ENCODE data around the gene EBF3. TPM values are rescaled to one million over a fixed set of nuclear protein-coding genes. Genes with fewer than 3 reads are reported as not detected.

Gene EBF3
- total RNA-seq, 8 experiments from 2014 or later: 0.10 to 112 (median 14.8) TPM

DNA sequence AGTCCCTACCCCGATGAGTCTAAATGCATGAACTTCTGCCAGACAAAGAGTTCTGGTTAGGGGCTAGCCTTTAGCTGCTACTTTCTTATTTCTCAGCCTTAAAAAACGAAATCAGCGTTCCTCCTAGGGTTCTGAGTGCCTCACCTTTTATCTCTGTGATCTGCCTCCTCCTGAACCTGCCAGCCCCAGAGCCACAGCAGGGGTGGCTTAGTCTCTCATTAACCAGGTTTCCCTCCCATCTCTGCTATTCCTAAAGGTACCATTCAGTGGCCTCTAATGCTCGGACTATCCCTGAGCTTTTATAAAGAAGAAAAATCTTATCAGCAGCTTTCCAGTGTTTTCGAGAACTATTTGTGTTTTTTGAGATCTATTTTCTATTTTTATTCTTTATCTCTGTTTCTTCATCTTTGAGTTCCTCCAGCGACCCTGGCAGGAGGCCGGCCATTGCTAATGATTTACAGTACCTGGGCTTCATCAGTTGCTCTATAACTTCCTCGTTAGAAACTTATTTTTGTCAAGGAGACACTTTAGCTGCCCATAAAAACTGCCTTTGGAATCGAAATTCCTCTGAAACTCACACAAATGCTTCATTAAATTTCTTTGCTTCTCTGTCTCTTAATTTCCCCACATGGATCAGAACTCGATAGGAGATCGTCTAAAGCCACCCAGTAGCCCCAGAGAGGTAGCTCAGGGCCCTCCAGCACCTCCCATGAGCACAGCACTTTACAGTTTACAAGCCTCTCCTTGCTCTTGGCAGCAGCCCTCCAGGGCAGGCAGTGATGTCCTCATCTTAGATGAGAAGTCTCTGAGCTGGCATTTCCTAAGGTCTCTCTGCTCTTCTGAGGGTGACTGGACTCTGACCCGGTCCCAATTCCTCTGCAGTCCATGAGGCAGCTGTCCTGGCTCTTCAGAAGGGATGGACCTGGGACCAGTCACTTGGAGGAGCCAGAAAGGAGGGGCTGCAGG is 149.1 kb downstream of the EBF3 start:
- in situ Hi-C loops (cut with MboI; ENCODE audit: low pct_unique_long_range_greater_than_20kb in 2 of 9, low sequenced_read_pairs in 9 of 9, unreplicated experiment in 9 of 9): no loop called here
- no peak overlapping the region for H3K4me3 ChIP-seq
- H3K27ac ChIP-seq: no peak overlapping the region
- peaks cover 20% of the 10 kb centered on the region in 2 donors for H3K4me1 ChIP-seq (replicated peaks in 1 of 2)
- 3 to 81% (median 71%) methylated on average over 4 to 11 of the region's 12 CpGs for WGBS, 10 experiments
- ATAC-seq (replicated peaks in 6 of 8): no peak

- H3K4me3 ChIP-seq: no peak overlapping the region
- H3K27ac ChIP-seq: no peak overlapping the region
- in situ Hi-C loops (cut with MboI; ENCODE audit: low pct_unique_long_range_greater_than_20kb in 2 of 9, low sequenced_read_pairs in 9 of 9, unreplicated experiment in 9 of 9): no loop called here
- ATAC-seq (replicated peaks in 6 of 8): peak in 2 of 8 experiments; percentile 24 to 47
- H3K4me1 ChIP-seq (replicated peaks in 1 of 2): peaks cover 29 to 32% of the 10 kb centered on the region in 2 donors
- 0 to 100% (median 60%) methylated on average over 1 to 6 of the region's 7 CpGs; no CpG with 5 or more reads in 2 of the 10 experiments for WGBS, 10 experiments
Observed at GRCh38 chr10:129812398-129812797, 151.7 kb downstream of the EBF3 start.

- Histone ChIP-seq H3K4me1 (replicated peaks in 1 of 2) (peaks cover 29 to 32% of the 10 kb centered on the region in 2 donors), H3K4me3 (no peak overlapping the region), H3K27ac (peak overlapping the region in 1 of 2 donors; percentile 50)
- WGBS, 10 experiments: 100% methylated on average over 1 of the region's 9 CpGs; no CpG with 5 or more reads in 9 of the 10 experiments
- no peak for ATAC-seq (replicated peaks in 6 of 8)
- in situ Hi-C loops (cut with MboI; ENCODE audit: low pct_unique_long_range_greater_than_20kb in 2 of 9, low sequenced_read_pairs in 9 of 9, unreplicated experiment in 9 of 9): no loop called here
Observed at GRCh38 chr10:129811208-129811607, 152.9 kb downstream of the EBF3 start.

GRCh38 chr10:129809841-129810240 is 154.2 kb downstream of the EBF3 start:
- WGBS, 10 experiments: 26 to 100% (median 55%) methylated on average over 1 to 11 of the region's 13 CpGs; no CpG with 5 or more reads in 3 of the 10 experiments
- in situ Hi-C loops (cut with MboI; ENCODE audit: low pct_unique_long_range_greater_than_20kb in 2 of 9, low sequenced_read_pairs in 9 of 9, unreplicated experiment in 9 of 9): no loop called here
- no peak overlapping the region for H3K27ac ChIP-seq
- peak in 2 of 8 experiments; percentile 14 to 31 for ATAC-seq (replicated peaks in 6 of 8)
- no peak overlapping the region for H3K4me3 ChIP-seq
- H3K4me1 ChIP-seq (replicated peaks in 1 of 2): peaks cover 29 to 32% of the 10 kb centered on the region in 2 donors

DNA sequence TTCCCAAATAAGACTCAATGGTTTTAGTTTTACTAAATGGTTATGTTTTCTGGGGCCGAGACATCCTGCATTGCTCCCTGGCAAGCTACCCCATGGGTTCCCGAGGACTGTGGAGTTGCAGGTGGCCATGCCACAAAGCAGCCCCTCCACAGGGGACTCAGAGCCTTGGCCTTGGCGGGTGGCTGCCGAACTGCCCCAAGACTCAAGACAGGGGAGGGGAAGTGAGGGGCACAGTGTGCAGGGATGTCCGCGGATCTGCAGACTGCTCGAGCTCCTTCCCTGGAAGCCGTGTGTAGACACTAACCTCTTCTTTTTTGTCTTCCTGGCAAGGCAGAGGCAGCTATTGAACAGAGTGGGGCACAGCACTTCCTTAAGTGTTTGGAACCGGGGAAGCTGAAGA is 154.6 kb downstream of the EBF3 start:
- peak in 4 of 8 experiments; percentile 14 to 26 (median 19) for ATAC-seq (replicated peaks in 6 of 8)
- in situ Hi-C loops (cut with MboI; ENCODE audit: low pct_unique_long_range_greater_than_20kb in 2 of 9, low sequenced_read_pairs in 9 of 9, unreplicated experiment in 9 of 9): no loop called here
- Histone ChIP-seq H3K4me1 (replicated peaks in 1 of 2) (peaks cover 29 to 32% of the 10 kb centered on the region in 2 donors), H3K27ac (no peak overlapping the region), H3K4me3 (no peak overlapping the region)
- 27 to 100% (median 81%) methylated on average over 1 to 6 of the region's 9 CpGs; no CpG with 5 or more reads in 1 of the 10 experiments for WGBS, 10 experiments

- ATAC-seq (replicated peaks in 6 of 8): peak in 1 of 8 experiments; percentile 9
- in situ Hi-C loops (cut with MboI; ENCODE audit: low pct_unique_long_range_greater_than_20kb in 2 of 9, low sequenced_read_pairs in 9 of 9, unreplicated experiment in 9 of 9): no loop called here
- no peak overlapping the region for H3K4me3 ChIP-seq
- 0 to 97% (median 79%) methylated on average over 1 to 10 of the region's 26 CpGs; no CpG with 5 or more reads in 2 of the 10 experiments for WGBS, 10 experiments
- H3K4me1 ChIP-seq (replicated peaks in 1 of 2): peaks cover 29 to 32% of the 10 kb centered on the region in 2 donors
- no peak overlapping the region for H3K27ac ChIP-seq
Observed at GRCh38 chr10:129808092-129808983, 155.7 kb downstream of the EBF3 start.

DNA sequence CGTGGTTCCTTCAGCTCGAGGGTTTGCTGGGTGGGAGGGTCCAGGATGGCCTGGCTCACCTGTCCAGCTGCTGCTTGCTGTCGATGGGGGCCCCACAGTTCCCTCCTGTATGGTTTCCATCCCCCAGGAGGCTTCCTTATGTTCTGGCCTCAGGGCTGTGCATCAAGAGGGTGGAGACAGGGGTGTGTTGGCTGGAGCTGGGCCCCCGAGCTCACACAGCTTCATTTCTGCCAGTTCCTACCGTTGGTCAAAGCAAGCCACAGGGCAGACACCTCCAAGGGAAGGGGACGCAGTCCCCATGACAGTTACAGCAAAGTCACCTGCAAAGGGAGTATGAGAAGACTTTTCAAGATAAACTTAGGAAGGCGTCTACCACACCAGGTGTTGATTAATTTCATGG is 156.9 kb downstream of the EBF3 start:
- no peak for ATAC-seq (replicated peaks in 6 of 8)
- in situ Hi-C loops (cut with MboI; ENCODE audit: low pct_unique_long_range_greater_than_20kb in 2 of 9, low sequenced_read_pairs in 9 of 9, unreplicated experiment in 9 of 9): no loop called here
- H3K27ac ChIP-seq: no peak overlapping the region
- H3K4me3 ChIP-seq: no peak overlapping the region
- 0 to 100% (median 38%) methylated on average over 1 to 5 of the region's 7 CpGs; no CpG with 5 or more reads in 4 of the 10 experiments for WGBS, 10 experiments
- peaks cover 24 to 28% of the 10 kb centered on the region in 2 donors for H3K4me1 ChIP-seq (replicated peaks in 1 of 2)

- H3K27ac ChIP-seq: no peak overlapping the region
- 0 to 94% (median 12%) methylated on average over 3 to 8 of the region's 14 CpGs; no CpG with 5 or more reads in 3 of the 10 experiments for WGBS, 10 experiments
- peak in 1 of 8 experiments; percentile 41 for ATAC-seq (replicated peaks in 6 of 8)
- in situ Hi-C loops (cut with MboI; ENCODE audit: low pct_unique_long_range_greater_than_20kb in 2 of 9, low sequenced_read_pairs in 9 of 9, unreplicated experiment in 9 of 9): no loop called here
- no peak overlapping the region for H3K4me3 ChIP-seq
- H3K4me1 ChIP-seq (replicated peaks in 1 of 2): peaks cover 6 to 7% of the 10 kb centered on the region in 2 donors
Observed at GRCh38 chr10:129800796-129801340, 163.2 kb downstream of the EBF3 start.

GRCh38 chr10:129799942-129800341 is 164.1 kb downstream of the EBF3 start:
- ATAC-seq (replicated peaks in 6 of 8): no peak
- peaks cover 6 to 7% of the 10 kb centered on the region in 2 donors for H3K4me1 ChIP-seq (replicated peaks in 1 of 2)
- no peak overlapping the region for H3K4me3 ChIP-seq
- 0 to 60% (median 37%) methylated on average over 1 to 3 of the region's 3 CpGs; no CpG with 5 or more reads in 4 of the 10 experiments for WGBS, 10 experiments
- in situ Hi-C loops (cut with MboI; ENCODE audit: low pct_unique_long_range_greater_than_20kb in 2 of 9, low sequenced_read_pairs in 9 of 9, unreplicated experiment in 9 of 9): no loop called here
- no peak overlapping the region for H3K27ac ChIP-seq

DNA sequence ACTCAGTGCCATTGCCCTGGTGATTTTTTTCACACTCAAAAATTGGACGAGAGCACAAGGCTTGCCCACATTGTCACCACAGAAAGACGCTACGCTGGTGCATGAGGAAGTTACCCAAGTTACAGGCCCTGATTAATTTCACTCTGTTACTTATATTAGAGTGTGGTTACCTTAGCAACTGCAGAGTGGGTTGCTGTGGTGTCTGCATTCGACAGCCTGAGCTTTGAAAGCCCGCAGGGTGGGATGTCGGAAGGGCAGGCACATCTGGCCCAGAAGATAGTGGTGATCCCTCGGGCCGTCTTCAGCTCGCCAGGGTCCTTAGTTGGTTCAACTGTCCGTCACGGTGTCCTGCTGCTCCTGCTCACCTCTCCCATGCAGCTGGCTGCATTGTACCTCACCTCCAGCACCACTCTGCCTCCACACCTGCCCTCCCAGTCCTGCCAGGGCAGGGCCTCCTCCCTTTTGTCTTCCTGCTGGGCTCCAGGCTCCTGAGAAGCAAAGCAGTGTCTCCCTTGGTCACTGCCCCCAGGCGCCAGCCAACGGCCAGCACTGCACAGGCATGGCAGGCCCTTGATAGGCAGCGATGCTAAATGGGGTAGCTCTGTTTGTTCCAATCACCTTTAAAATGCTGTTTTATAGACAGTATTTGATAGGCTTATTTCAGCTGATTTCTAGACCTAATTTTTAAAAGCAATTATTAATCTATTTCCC is 167.2 kb downstream of the EBF3 start:
- no peak overlapping the region for H3K4me3 ChIP-seq
- in situ Hi-C loops (cut with MboI; ENCODE audit: low pct_unique_long_range_greater_than_20kb in 2 of 9, low sequenced_read_pairs in 9 of 9, unreplicated experiment in 9 of 9): no loop called here
- WGBS, 10 experiments: 64 to 100% (median 73%) methylated on average over 1 to 5 of the region's 14 CpGs; no CpG with 5 or more reads in 4 of the 10 experiments
- ATAC-seq (replicated peaks in 6 of 8): peak in 5 of 8 experiments; percentile 48 to 86 (median 65)
- peaks cover 9 to 18% of the 10 kb centered on the region in 2 donors for H3K4me1 ChIP-seq (replicated peaks in 1 of 2)
- no peak overlapping the region for H3K27ac ChIP-seq

DNA sequence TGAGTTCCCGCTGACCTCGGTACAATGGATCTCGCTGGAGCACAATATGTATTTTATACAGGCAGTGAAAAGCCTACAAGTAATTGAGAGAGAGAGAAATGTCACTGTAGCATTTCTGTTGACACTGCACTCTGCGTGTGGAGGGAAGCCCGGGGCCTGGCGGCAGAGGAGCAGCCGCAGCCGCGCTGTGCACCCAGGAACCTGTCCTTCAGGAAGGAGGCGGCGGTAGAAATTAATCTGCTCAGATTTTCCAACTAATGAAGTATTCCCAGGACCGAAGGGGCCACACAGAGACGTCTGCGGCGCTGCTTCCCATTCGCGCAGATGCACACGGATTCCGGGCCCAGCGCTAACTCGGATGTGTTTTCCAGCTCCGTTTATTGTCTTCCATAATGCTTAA is 170.1 kb downstream of the EBF3 start:
- in situ Hi-C loops (cut with MboI; ENCODE audit: low pct_unique_long_range_greater_than_20kb in 2 of 9, low sequenced_read_pairs in 9 of 9, unreplicated experiment in 9 of 9): no loop called here
- H3K4me3 ChIP-seq: no peak overlapping the region
- no peak overlapping the region for H3K27ac ChIP-seq
- no peak for ATAC-seq (replicated peaks in 6 of 8)
- peaks cover 15 to 28% of the 10 kb centered on the region in 2 donors for H3K4me1 ChIP-seq (replicated peaks in 1 of 2)
- WGBS, 10 experiments: 90 to 100% (median 97%) methylated on average over 1 to 16 of the region's 22 CpGs; no CpG with 5 or more reads in 4 of the 10 experiments

DNA sequence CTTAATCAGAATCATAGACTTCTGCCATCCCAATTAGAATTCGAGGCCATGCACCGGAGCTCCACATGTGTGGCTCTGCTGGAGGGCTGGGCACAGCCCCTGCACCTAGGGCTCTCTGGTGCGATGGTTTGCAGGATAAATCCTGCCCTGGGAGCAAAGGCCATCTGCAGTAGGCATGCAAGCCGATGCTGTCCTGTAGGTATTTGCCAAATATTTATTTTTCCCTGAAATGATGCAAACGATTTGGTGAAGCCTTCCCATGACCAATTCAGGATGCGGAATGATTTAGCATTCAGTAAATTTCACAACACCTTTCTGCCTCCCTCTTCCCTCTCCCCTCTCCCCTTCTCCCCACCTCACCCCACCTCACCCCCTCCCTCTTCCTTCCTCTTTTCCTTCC is 170.6 kb downstream of the EBF3 start:
- Histone ChIP-seq H3K4me1 (replicated peaks in 1 of 2) (peaks cover 15 to 28% of the 10 kb centered on the region in 2 donors), H3K4me3 (no peak overlapping the region), H3K27ac (no peak overlapping the region)
- in situ Hi-C loops (cut with MboI; ENCODE audit: low pct_unique_long_range_greater_than_20kb in 2 of 9, low sequenced_read_pairs in 9 of 9, unreplicated experiment in 9 of 9): no loop called here
- ATAC-seq (replicated peaks in 6 of 8): no peak
- WGBS, 10 experiments: 71 to 92% (median 80%) methylated on average over 1 to 4 of the region's 6 CpGs; no CpG with 5 or more reads in 5 of the 10 experiments

Data from motor neuron (in vitro differentiated cells).